HG02840 (cell line): ENCODE results near the gene KCNC3.
"Not testable (repeated sequence)": the region's sequence is repeated elsewhere in the genome, so short reads cannot be mapped to it uniquely, and the experiment has no call there.

ENCODE experiments used
- ATAC-seq: cut with Tn5 transposase; IDR thresholded peaks from one replicate; pipeline ENCODE4 v1.9.1; 2021; ENCODE audit warnings: mild to moderate bottlenecking, moderate library complexity, moderate number of reproducible peaks; ENCODE audit not compliant: unreplicated experiment, low FRiP score

The KCNC3 gene

DNA sequence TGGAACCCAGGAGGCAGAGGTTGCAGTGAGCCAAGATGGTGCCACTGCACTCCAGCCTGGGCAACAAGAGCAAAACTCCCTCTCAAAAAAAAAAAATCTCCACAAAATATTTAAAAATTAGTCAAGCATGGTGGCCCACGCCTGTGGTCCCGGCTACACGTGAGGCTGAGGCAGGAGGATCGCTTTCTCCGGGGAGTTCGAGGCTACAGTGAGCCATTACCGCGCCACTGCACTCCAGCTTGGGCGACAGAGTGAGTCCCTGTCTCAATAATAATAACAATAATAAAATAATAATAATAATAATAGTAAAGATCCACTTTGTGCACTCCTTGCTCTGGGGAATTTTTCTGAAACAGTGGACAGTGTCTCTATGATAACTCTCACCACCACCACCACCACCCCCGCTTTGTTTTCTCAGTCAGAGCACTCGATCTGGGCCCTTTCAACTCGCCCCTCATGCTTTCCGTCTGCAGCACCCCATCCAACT is 27.6 kb upstream of the KCNC3 start:
- no peak for ATAC-seq

- not testable (repeated sequence) for ATAC-seq
Measured at GRCh38 chr19:50353487-50353880, 24.3 kb upstream of the KCNC3 start.

- ATAC-seq: no peak
Measured at GRCh38 chr19:50352242-50352641, 23.1 kb upstream of the KCNC3 start.

DNA sequence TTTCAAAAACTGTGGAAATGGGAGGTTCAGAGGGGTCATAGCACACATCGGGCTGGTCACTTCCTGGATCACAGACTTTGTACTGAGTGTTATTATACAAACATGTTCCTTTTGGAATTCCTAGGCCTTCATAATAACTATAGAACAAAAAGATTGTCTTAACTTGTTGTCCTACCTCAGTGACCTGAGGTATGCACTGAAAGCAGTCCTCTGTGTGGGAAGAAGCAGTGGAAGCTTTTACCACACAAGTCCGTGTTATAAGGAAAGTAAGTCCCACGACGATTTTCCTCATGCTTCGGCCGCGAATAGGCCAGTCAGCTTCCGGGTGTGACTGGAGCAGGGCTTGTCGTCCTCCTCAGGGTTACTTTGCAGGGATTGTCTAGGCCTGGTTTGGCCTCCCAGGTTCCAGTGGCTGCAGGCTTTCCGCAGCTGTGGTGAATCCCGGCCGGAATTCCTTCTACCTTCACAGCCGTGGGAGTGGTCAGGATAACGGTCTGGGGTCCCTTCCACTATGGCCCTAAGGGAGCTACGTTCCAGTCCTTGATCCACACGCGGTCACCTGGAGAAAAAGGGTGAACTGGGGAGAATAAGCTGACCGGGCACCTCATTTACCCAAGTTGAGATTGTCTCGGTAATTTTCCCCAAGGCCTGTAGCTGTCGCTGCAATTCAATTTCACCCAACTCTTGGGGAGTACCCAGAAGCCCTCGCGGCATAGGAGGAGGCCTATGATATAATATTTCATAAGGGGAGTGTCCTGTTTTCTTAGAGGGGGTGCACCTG is 20.3 kb upstream of the KCNC3 start:
- no peak for ATAC-seq

GRCh38 chr19:50347089-50347581 is 18.0 kb upstream of the KCNC3 start:
- not testable (repeated sequence) for ATAC-seq

- no peak for ATAC-seq
Measured at GRCh38 chr19:50344661-50345318, 15.6 kb upstream of the KCNC3 start.

DNA sequence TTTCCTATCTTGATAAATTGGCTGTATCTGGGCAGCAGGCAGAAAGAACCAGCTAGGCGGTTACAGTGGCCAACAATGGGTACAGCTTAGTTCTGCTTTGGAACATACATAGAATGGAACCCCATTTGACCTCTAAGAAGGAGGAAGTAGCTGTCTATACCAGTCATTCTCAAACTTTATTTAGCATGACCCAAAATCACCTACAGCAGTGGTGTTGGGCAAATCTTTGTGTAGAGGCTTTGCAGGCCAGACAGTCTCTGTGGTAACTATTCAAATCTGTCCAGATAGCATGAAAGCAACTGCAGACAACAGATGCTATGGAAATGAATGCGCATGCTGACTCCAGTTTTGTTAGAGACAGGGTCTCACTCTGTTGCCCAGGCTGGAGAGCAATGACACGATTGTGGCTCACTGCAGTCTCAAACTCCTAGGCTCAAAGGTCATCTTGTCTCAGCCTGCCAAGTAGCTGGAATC is 12.0 kb upstream of the KCNC3 start:
- no peak for ATAC-seq

- ATAC-seq: no peak
Measured at GRCh38 chr19:50340331-50340730, 11.2 kb upstream of the KCNC3 start.

- ATAC-seq: not testable (repeated sequence)
Measured at GRCh38 chr19:50337031-50337430, 7.9 kb upstream of the KCNC3 start.

GRCh38 chr19:50334741-50335421 is 5.7 kb upstream of the KCNC3 start:
- no peak for ATAC-seq

- ATAC-seq: peak; percentile 29
Measured at GRCh38 chr19:50333737-50334617, 4.8 kb upstream of the KCNC3 start.

DNA sequence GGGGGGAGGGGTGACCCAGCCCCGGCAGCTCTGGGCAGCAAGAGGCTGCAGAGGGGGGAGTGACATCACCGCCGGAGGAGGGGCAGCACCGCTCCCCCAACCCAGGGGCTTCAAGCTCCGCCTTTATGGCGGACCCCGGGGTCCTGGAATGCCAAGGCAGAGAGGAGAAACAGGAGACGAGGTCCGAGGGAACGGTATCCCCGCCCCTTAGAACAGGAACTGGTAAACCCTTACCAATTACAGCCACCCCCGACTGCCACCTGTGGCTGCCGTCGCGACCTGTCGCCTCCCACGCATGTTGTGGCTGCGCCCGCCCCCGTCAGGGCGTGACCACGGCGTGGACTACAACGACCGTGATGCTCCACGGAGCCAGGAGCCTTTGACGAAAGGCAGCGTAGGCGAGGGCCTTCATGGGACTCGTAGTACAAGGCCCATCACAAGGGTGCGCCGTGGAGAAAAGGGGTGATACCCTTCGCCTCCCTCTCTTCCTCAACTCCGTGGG is 4.1 kb upstream of the KCNC3 start:
- ATAC-seq: peak; percentile 51

- ATAC-seq: no peak
Measured at GRCh38 chr19:50332244-50333038, 3.3 kb upstream of the KCNC3 start.

- no peak for ATAC-seq
Measured at GRCh38 chr19:50331994-50332243, 2.7 kb upstream of the KCNC3 start.

DNA sequence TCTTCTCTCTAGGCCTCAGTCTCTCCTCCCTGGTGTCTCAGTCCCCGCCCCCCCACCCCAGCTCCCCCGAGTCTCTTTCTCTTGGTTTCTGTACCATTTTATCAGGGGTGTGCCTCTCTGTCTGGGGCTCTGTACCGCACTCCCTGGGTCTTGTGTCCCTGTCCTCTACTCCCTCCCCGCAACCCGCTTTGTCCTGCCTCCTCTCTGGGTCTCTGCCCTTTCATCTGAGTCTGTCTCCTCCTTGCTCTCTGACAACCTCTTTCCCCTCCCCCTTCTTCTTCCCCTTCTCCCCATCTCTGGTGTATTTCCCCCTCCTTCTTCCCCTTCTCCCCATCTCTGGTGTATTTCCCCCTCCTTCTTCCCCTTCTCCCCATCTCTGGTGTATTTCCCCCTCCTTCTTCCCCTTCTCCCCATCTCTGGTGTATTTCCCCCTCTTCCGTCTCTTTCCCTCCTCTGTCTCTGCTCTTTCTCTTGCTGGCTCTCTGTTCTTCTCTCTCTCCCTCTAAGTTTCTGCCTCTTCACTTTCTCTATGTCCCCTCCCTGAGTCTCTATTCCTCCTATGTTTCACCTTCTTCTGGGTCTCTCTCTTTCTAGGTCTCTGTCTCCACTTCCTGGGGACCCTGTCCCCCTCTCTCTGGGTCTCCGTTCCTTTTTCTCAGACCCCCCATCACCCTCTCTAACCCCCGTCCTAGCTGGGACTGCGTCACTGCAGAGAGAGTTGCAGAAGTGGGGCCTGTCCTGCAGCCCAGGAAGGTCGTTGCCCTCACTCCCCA is 2.2 kb upstream of the KCNC3 start:
- no peak for ATAC-seq

- ATAC-seq: no peak
Measured at GRCh38 chr19:50330365-50331078, 1.3 kb upstream of the KCNC3 start.

GRCh38 chr19:50329926-50330294 is 733 bp upstream of the KCNC3 start:
- not testable (repeated sequence) for ATAC-seq

DNA sequence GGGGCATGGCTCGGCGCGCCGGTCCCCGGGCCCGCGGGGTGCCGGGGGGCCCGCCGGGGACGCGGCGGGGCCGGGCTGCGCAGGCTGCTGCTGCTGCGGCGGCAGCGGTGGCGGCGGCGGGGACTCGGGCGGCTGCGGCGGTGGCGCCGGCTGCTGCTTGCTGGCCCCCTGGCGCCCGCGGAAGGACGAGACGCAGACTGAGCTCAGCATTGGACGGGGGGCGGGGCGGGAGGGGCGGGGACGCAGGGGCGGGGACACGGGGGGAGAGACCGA is 368 bp downstream of the KCNC3 start:
- no peak for ATAC-seq
